GM23338 (cell line): ENCODE data around the gene GRID1. TPM values are rescaled to one million over a fixed set of nuclear protein-coding genes. Genes with fewer than 3 reads are reported as not detected.

Experiments
- ATAC-seq: fragments of 200-7000 bp; cut with Tn5 transposase; 3 replicates; pipeline ENCODE4 v1.9.1; 2020
- DNase-seq: peaks from one replicate; pipeline ENCODE4 v3.0.0-alpha.2; 2015; ENCODE audit warnings: low spot score
- H2AFZ ChIP-seq: fragments of 200-600 bp; sonication (generic); 2 replicates; pipeline ENCODE4 v1.8.0; 2016; ENCODE audit warnings: antibody characterized with exemption, mild to moderate bottlenecking, moderate library complexity
- H3F3A ChIP-seq: fragments of 200-600 bp; sonication (generic); replicated peaks from 2 replicates; pipeline ENCODE4 v1.8.0; 2017; ENCODE audit warnings: antibody characterized with exemption, mixed run types, low read depth
- H3K27ac ChIP-seq: fragments of 200-600 bp; sonication (generic); 2 replicates; pipeline ENCODE4 v1.6.1; 2016; ENCODE audit warnings: low read depth
- H3K27me3 ChIP-seq: fragments of 200-600 bp; sonication (generic); 2 replicates; pipeline ENCODE4 v1.8.0; 2016; ENCODE audit warnings: mild to moderate bottlenecking, mixed run types, moderate library complexity; ENCODE audit not compliant: insufficient read depth
- H3K36me3 ChIP-seq: fragments of 200-600 bp; sonication (generic); 2 replicates; pipeline ENCODE4 v1.8.0; 2016; ENCODE audit warnings: mild to moderate bottlenecking; ENCODE audit not compliant: insufficient read depth
- H3K4me1 ChIP-seq: fragments of 200-600 bp; sonication (generic); 2 replicates; pipeline ENCODE4 v1.8.0; 2016; ENCODE audit warnings: mild to moderate bottlenecking, moderate library complexity; ENCODE audit not compliant: insufficient read depth
- H3K4me2 ChIP-seq: fragments of 200-600 bp; sonication (generic); 2 replicates; pipeline ENCODE4 v1.7.1; 2017; ENCODE audit warnings: mixed run types
- H3K4me3 ChIP-seq: fragments of 200-600 bp; sonication (generic); 2 replicates; pipeline ENCODE4 v1.6.1; 2016; ENCODE audit warnings: mixed run types
- H3K79me2 ChIP-seq: fragments of 200-600 bp; sonication (generic); replicated peaks from 2 replicates; pipeline ENCODE4 v1.8.0; 2017; ENCODE audit warnings: mild to moderate bottlenecking; ENCODE audit not compliant: insufficient read depth
- H3K9me2 ChIP-seq: fragments of 200-600 bp; sonication (generic); 2 replicates; pipeline ENCODE4 v1.8.0; 2017; ENCODE audit not compliant: insufficient read depth
- H4K20me1 ChIP-seq: fragments of 200-600 bp; sonication (generic); replicated peaks from 2 replicates; pipeline ENCODE4 v1.8.0; 2017; ENCODE audit warnings: mild to moderate bottlenecking; ENCODE audit not compliant: insufficient read depth
- H3K27ac Mint-ChIP-seq: 2 replicates; pipeline ENCODE4 v1.8.0; 2020; ENCODE audit warnings: inconsistent platforms, mild to moderate bottlenecking, moderate library complexity, mixed read lengths
- H3K27me3 Mint-ChIP-seq: 3 replicates; pipeline ENCODE4 v1.8.0; 2022; ENCODE audit warnings: low read depth, mild to moderate bottlenecking, moderate library complexity, mixed read lengths, inconsistent platforms; ENCODE audit not compliant: insufficient read depth, poor library complexity
- H3K36me3 Mint-ChIP-seq: 3 replicates; pipeline ENCODE4 v1.8.0; 2021; ENCODE audit warnings: low read depth, mild to moderate bottlenecking, inconsistent platforms, moderate library complexity, mixed read lengths
- H3K4me1 Mint-ChIP-seq: 3 replicates; pipeline ENCODE4 v1.8.0; 2020; ENCODE audit warnings: mild to moderate bottlenecking, inconsistent platforms, mixed read lengths
- H3K4me3 Mint-ChIP-seq: 3 replicates; pipeline ENCODE4 v1.8.0; 2021; ENCODE audit warnings: moderate library complexity, mild to moderate bottlenecking, inconsistent platforms, mixed read lengths
- H3K9me3 Mint-ChIP-seq: 3 replicates; pipeline ENCODE4 v1.8.0; 2020; ENCODE audit warnings: moderate library complexity, mild to moderate bottlenecking, inconsistent platforms, mixed read lengths
- CREB1 ChIP-seq: fragments of 250-450 bp; sonication (Bioruptor Pico); IDR thresholded peaks from 2 replicates; pipeline ENCODE4 v1.5.0; 2020; ENCODE audit warnings: low read depth, mild to moderate bottlenecking, moderate library complexity
- CTCF ChIP-seq, 2 experiments: fragments of 200-600 bp in 1 of 2; sonication (generic) in 1 of 2; conservative IDR thresholded peaks; 2 replicates each; pipeline versions ENCODE4 v1.5.1 to v1.6.1; 2016 to 2017; ENCODE audit warnings: antibody characterized with exemption in 2 of 2, low read depth in 2 of 2, mild to moderate bottlenecking in 2 of 2, moderate library complexity in 1 of 2
- ETS1 ChIP-seq: IDR thresholded peaks from 2 replicates; pipeline ENCODE4 v1.6.1; 2016; ENCODE audit warnings: antibody characterized with exemption
- EZH2 ChIP-seq: fragments of 200-600 bp; sonication (generic); IDR thresholded peaks from one replicate; pipeline ENCODE4 v1.8.0; 2017; ENCODE audit warnings: antibody characterized with exemption, mild to moderate bottlenecking, low read depth; ENCODE audit not compliant: unreplicated experiment
- POLR2AphosphoS5 ChIP-seq: IDR thresholded peaks from 2 replicates; pipeline ENCODE4 v1.6.1; 2016; ENCODE audit warnings: antibody characterized with exemption, low read depth
- ZNF114 ChIP-seq: fragments of 250-450 bp; sonication (Bioruptor Pico); IDR thresholded peaks from 2 replicates; pipeline ENCODE4 v1.5.0; 2020; ENCODE audit warnings: mild to moderate bottlenecking, moderate library complexity
- ZNF462 ChIP-seq: fragments of 250-450 bp; sonication (Bioruptor Pico); IDR thresholded peaks from 2 replicates; pipeline ENCODE4 v1.5.0; 2020; ENCODE audit warnings: mild to moderate bottlenecking, moderate library complexity
- polyA plus RNA-seq: library from polyadenylated mRNA; unstranded; fragments of >200 nt; fragmentation: Nextera tagmentation; extraction: Ambion mirVana; gene quantifications from 2 replicates; pipeline ENCODE4 v1.2.1, GENCODE V29; 2016
- total RNA-seq: library from RNA; depleted of rRNA; stranded (reverse); fragments of >200 nt; shearing (Covaris generic); gene quantifications from 2 replicates; pipeline ENCODE4 v1.2.3, GENCODE V29; 2014

Gene GRID1
- total and polyA plus RNA-seq, 2 experiments from 2014 or later, result 0.14 to 0.15 TPM

GRCh38 chr10:86165666-86166065 is 200.9 kb downstream of the GRID1 start:
- no peaks in the 10 kb centered on the region for H3K4me1 ChIP-seq
- H3K4me2 ChIP-seq, result no peak overlapping the region
- H3K4me3 ChIP-seq, result no peak overlapping the region
- Mint-ChIP-seq H3K4me3 (no peak overlapping the region), H3K27ac (no peak overlapping the region), H3K27me3 (peaks cover 3% of the 10 kb centered on the region), H3K9me3 (no peaks in the 10 kb centered on the region; the same call in 2 of the 3 replicates), H3K36me3 (no peaks in the 10 kb centered on the region), H3K4me1 (no peaks in the 10 kb centered on the region)
- no peak overlapping the region for H2AFZ ChIP-seq
- H3K36me3 ChIP-seq, result no peaks in the 10 kb centered on the region
- no peak for DNase-seq
- TF ChIP-seq ZNF462, result no peak
- no peak for TF ChIP-seq ETS1
- no peak for TF ChIP-seq CTCF (conservative IDR thresholded peaks at IDR 0.05; ENCODE audit: low read depth in 2 of 2)
- no peak for TF ChIP-seq EZH2
- no peak for TF ChIP-seq POLR2AphosphoS5
- no peak for TF ChIP-seq ZNF114 (CRISPR knock-in tag)
- TF ChIP-seq CREB1 (CRISPR knock-in tag), result no peak
- H4K20me1 ChIP-seq, result no peaks in the 10 kb centered on the region
- no peak overlapping the region for H3K27ac ChIP-seq
- H3K79me2 ChIP-seq, result no peaks in the 10 kb centered on the region
- ATAC-seq, result no peak
- no peaks in the 10 kb centered on the region for H3F3A ChIP-seq
- no peaks in the 10 kb centered on the region for H3K27me3 ChIP-seq
- H3K9me2 ChIP-seq, result no peaks in the 10 kb centered on the region
